BJ (cell line): ENCODE measurements around the gene ABCC9. TPM values are rescaled to one million over a fixed set of nuclear protein-coding genes. Genes with fewer than 3 reads are reported as not detected.
"Not testable (repeated sequence)": the region's sequence is repeated elsewhere in the genome, so short reads cannot be mapped to it uniquely, and the experiment has no call there.

Source experiments
- CTCF ChIA-PET: fragments of 350-600 bp; formaldehyde crosslinking; extraction: SDS; loops from one replicate; lab custom pipeline; 2021; ENCODE audit warnings: antibody characterized with exemption, inconsistent platforms; lab: Yijun Ruan, JAX
- POLR2A ChIA-PET: fragments of 300-600 bp; sonication (Branson Sonifier 250); formaldehyde crosslinking; extraction: SDS; loops from one replicate; lab custom pipeline; 2021; ENCODE audit warnings: antibody characterized with exemption; lab: Charles Lee
- DNase-seq: peaks from one replicate; pipeline ENCODE4 v3.0.0-alpha.2; 2011; ENCODE audit warnings: low read depth
- H3K27me3 ChIP-seq: 2 replicates; pipeline ENCODE4 v1.6.0; 2011; ENCODE audit warnings: low read length; ENCODE audit not compliant: control insufficient read depth, insufficient read depth
- H3K36me3 ChIP-seq: 2 replicates; pipeline ENCODE4 v1.5.1; 2011; ENCODE audit warnings: low read length; ENCODE audit not compliant: control insufficient read depth, insufficient read depth
- H3K4me3 ChIP-seq: 2 replicates; pipeline ENCODE4 v1.5.1; 2011; ENCODE audit warnings: low read depth, mild to moderate bottlenecking, control low read depth, low read length
- polyA plus RNA-seq: library from polyadenylated mRNA; depleted of rRNA; stranded (reverse); fragments of >200 nt; gene quantifications from 2 replicates; pipeline ENCODE4 v1.2.3, GENCODE V29; 2011
- TF ChIP-seq, protein P1 (sequence below): IDR thresholded peaks from 2 replicates; pipeline ENCODE4 v1.5.1; 2011; ENCODE audit warnings: low read depth, mild to moderate bottlenecking, control low read depth, inconsistent platforms, low read length, moderate library complexity; ENCODE audit not compliant: insufficient read depth

Gene ABCC9
- polyA plus RNA-seq, 1 experiment, result 5.9 TPM

DNA sequence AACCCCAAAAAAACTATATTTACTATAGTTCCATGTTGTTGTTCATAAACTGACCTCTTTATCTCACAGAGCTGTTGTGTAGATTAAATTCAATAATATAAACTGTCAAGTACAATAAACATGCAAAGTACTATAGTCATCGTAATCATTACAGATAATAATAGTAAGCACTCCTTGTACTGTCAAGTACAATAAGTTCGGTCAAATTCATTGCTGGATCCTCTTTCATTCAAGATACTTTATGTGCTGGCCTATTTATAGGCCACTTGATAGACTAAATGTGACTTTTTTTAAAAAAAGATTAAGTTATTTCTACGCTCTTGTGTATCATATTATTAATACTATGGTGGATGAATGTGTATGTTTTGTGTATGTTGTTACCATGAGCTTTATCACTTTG, 127.5 kb downstream of the ABCC9 start:
- ChIA-PET CTCF (interaction anchor here (1.4 kb wide), 1 partner anchor 10 kb away, joined by 3 read pairs; no protein-coding TSS in a partner anchor), POLR2A (no interaction called here)

DNA sequence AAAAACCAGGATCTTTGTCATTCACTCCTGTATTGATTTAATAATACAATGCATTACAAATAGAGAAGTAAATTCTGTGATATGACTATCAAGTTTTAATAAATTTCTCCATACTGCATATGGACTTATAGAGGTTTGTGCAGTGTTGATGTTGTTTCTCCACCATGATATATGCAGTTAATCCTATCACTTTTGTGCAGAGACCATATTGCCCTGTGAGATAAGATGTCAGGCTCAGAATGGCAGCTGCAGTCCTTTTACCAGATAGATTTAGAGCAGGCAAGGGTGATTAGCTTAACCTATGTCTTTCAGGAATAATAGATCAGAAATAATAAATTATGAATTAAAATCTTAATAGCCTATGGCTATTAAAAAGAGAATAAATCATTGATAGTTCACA, 128.1 kb downstream of the ABCC9 start:
- TF ChIP-seq, protein P1, sequence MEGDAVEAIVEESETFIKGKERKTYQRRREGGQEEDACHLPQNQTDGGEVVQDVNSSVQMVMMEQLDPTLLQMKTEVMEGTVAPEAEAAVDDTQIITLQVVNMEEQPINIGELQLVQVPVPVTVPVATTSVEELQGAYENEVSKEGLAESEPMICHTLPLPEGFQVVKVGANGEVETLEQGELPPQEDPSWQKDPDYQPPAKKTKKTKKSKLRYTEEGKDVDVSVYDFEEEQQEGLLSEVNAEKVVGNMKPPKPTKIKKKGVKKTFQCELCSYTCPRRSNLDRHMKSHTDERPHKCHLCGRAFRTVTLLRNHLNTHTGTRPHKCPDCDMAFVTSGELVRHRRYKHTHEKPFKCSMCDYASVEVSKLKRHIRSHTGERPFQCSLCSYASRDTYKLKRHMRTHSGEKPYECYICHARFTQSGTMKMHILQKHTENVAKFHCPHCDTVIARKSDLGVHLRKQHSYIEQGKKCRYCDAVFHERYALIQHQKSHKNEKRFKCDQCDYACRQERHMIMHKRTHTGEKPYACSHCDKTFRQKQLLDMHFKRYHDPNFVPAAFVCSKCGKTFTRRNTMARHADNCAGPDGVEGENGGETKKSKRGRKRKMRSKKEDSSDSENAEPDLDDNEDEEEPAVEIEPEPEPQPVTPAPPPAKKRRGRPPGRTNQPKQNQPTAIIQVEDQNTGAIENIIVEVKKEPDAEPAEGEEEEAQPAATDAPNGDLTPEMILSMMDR, result no peak
- no peak overlapping the region for H3K4me3 ChIP-seq
- CTCF ChIA-PET, result no interaction called here
- no peak for DNase-seq
- no peaks in the 10 kb centered on the region for H3K27me3 ChIP-seq
- no peaks in the 10 kb centered on the region for H3K36me3 ChIP-seq
- POLR2A ChIA-PET, result no interaction called here

More for the DNA sequence above, 127.5 kb downstream of the ABCC9 start:
- H3K27me3 ChIP-seq, result no peaks in the 10 kb centered on the region
- no peak for DNase-seq
- H3K36me3 ChIP-seq, result no peaks in the 10 kb centered on the region
- H3K4me3 ChIP-seq, result no peak overlapping the region
- TF ChIP-seq, protein P1, result no peak

DNA sequence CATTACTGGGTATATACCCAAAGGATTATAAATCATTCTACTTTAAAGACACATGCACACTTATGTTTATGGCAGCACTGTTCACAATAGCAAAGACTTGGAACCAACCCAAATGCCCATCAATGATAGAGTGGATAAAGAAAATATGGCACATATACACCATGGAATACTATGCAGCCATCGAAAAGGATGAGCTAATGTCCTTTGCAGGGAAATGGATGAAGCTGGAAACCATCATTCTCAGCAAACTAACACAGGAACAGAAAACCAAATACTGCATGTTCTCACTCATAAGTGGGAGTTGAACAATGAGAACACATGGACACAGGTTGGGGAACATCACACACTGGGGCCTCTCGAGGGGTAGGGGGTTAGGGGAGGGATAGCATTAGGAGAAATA, 128.9 kb downstream of the ABCC9 start:
- H3K36me3 ChIP-seq, H3K27me3 ChIP-seq, H3K4me3 ChIP-seq, CTCF ChIA-PET, POLR2A ChIA-PET, DNase-seq: not testable (repeated sequence)

DNA sequence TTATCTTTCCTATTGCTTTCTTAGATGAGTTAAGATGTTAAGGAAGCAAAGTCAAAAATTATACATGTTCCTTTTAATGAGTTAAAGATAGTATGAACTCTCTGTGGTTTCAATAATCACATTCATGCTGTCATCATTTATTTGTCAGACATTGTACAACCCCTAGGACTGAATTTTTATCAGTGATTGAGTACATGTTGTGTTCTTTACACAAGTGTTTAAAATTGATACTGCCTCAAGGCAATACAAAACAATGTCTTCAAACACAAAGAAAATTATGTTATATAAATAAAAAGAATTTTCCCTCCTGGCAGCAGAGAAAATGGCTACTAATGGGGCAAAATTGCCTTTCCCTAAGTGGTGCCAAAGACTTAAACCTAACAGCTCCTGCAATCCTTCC, 132.1 kb downstream of the ABCC9 start:
- H3K36me3 ChIP-seq, result no peaks in the 10 kb centered on the region
- DNase-seq, result no peak
- ChIA-PET POLR2A (no interaction called here), CTCF (no interaction called here)
- no peaks in the 10 kb centered on the region for H3K27me3 ChIP-seq
- TF ChIP-seq, protein P1, result no peak
- no peak overlapping the region for H3K4me3 ChIP-seq

DNA sequence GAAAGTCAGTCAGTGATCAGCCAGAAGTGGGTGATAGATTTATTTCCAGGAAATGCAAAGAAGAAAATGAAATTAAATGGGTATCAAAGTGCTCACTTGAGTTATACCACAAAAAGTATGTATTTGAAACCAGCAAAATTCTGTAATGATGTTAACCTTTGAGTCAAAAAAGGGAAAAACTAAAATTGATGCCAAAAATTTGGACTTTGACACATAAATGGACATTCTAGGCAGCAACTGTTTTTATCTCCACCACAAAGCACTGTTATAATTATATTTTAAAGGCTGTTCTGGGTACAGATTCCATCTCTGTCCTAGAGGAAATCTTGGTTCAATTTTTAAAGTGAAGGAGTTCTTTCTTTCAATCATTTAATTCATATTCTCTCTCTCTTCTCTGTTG, 135.0 kb downstream of the ABCC9 start:
- no peak for DNase-seq
- TF ChIP-seq, protein P1, result no peak
- POLR2A ChIA-PET, result no interaction called here
- CTCF ChIA-PET, result no interaction called here
- H3K36me3 ChIP-seq, result no peaks in the 10 kb centered on the region
- H3K27me3 ChIP-seq, result no peaks in the 10 kb centered on the region
- H3K4me3 ChIP-seq, result no peak overlapping the region

DNA sequence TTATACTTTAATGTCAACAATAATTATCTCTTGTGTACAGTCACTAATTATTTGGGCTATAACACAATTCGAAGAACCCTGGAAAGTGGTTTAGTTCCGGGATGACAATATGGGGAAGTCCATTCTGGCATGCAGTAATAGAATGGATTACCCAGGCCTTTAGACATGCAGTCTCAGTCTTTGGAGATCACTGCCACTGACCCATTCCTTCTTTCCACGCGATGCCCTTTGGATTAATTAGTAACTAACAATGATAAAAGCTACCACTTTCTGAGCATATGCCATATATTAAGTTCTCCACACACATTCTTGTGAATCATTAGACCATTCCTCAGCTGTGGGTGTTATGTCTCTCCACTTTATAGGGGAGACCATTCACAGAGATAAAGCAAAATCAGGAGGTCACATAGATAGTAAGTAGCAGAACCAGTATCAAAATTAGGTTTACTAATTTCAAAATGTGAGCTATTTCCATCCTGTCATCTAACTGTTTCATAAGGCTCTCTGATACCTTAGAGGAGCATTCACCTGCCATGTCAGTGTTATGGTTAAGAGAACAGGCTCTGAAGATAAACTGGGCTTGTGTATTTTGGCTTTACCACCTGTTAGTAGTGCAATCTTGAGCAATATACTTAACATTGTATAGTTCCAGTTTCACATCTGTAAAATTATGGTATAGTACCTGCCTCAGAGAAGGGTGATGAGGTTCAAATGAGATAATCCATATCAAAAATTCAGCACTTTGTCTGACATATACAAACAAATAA, 139.5 kb downstream of the ABCC9 start:
- Histone ChIP-seq H3K27me3 (no peaks in the 10 kb centered on the region), H3K4me3 (no peak overlapping the region), H3K36me3 (no peaks in the 10 kb centered on the region)
- no peak for DNase-seq
- CTCF ChIA-PET, result no interaction called here
- POLR2A ChIA-PET, result no interaction called here
- TF ChIP-seq, protein P1, result no peak
